ENCODE measurements around the gene ABLIM3.

ABLIM3 gene

GRCh38 chr5:149157330-149157729 is 16.0 kb downstream of the ABLIM3 start:
- no peak for DNase-seq (ENCODE audit: low spot score)

- no peak for DNase-seq (ENCODE audit: low spot score)
Observed at GRCh38 chr5:149160291-149160787, 19.0 kb downstream of the ABLIM3 start.

- no peak for DNase-seq (ENCODE audit: low spot score)
Observed at GRCh38 chr5:149161026-149161687, 19.9 kb downstream of the ABLIM3 start.

GRCh38 chr5:149161850-149162249 is 20.6 kb downstream of the ABLIM3 start:
- no peak for DNase-seq (ENCODE audit: low spot score)

- DNase-seq (ENCODE audit: low spot score): no peak
Observed at GRCh38 chr5:149162401-149163084, 21.2 kb downstream of the ABLIM3 start.

- no peak for DNase-seq (ENCODE audit: low spot score)
Observed at GRCh38 chr5:149164731-149165130, 23.4 kb downstream of the ABLIM3 start.

GRCh38 chr5:149166128-149166527 is 24.8 kb downstream of the ABLIM3 start:
- no peak for DNase-seq (ENCODE audit: low spot score)

GRCh38 chr5:149166591-149167100 is 25.4 kb downstream of the ABLIM3 start:
- DNase-seq (ENCODE audit: low spot score): no peak

GRCh38 chr5:149168276-149168906 is 27.1 kb downstream of the ABLIM3 start:
- no peak for DNase-seq (ENCODE audit: low spot score)

GRCh38 chr5:149170299-149170698 is 29.0 kb downstream of the ABLIM3 start:
- no peak for DNase-seq (ENCODE audit: low spot score)

- peak; percentile 53 for DNase-seq (ENCODE audit: low spot score)
Observed at GRCh38 chr5:149172261-149172660, 31.0 kb downstream of the ABLIM3 start.

GRCh38 chr5:149172709-149173505 is 31.6 kb downstream of the ABLIM3 start:
- DNase-seq (ENCODE audit: low spot score): no peak

- no peak for DNase-seq (ENCODE audit: low spot score)
Observed at GRCh38 chr5:149174847-149175234, 33.5 kb downstream of the ABLIM3 start.

GRCh38 chr5:149175346-149176105 is 34.2 kb downstream of the ABLIM3 start:
- DNase-seq (ENCODE audit: low spot score): no peak

- no peak for DNase-seq (ENCODE audit: low spot score)
Observed at GRCh38 chr5:149177339-149177843, 36.1 kb downstream of the ABLIM3 start.

- DNase-seq (ENCODE audit: low spot score): no peak
Observed at GRCh38 chr5:149177911-149178565, 36.7 kb downstream of the ABLIM3 start.

- no peak for DNase-seq (ENCODE audit: low spot score)
Observed at GRCh38 chr5:149181732-149182131, 40.4 kb downstream of the ABLIM3 start.

- no peak for DNase-seq (ENCODE audit: low spot score)
Observed at GRCh38 chr5:149182241-149182640, 40.9 kb downstream of the ABLIM3 start.

GRCh38 chr5:149185067-149185466 is 43.8 kb downstream of the ABLIM3 start:
- no peak for DNase-seq (ENCODE audit: low spot score)

GRCh38 chr5:149186506-149186905 is 45.2 kb downstream of the ABLIM3 start:
- DNase-seq (ENCODE audit: low spot score): no peak

- DNase-seq (ENCODE audit: low spot score): peak; percentile 16
Observed at GRCh38 chr5:149187617-149188016, 46.3 kb downstream of the ABLIM3 start.
